Inflammatory macrophage (primary cell): Measurements from ENCODE around the gene ZNF705A.
"Not testable (repeated sequence)": the region's sequence is repeated elsewhere in the genome, so short reads cannot be mapped to it uniquely, and the experiment has no call there.

Experiments
- DNase-seq, 2 donors: peaks; one replicate each; pipeline ENCODE4 v3.0.0-alpha.2; 2020 to 2022

ZNF705A gene

DNA sequence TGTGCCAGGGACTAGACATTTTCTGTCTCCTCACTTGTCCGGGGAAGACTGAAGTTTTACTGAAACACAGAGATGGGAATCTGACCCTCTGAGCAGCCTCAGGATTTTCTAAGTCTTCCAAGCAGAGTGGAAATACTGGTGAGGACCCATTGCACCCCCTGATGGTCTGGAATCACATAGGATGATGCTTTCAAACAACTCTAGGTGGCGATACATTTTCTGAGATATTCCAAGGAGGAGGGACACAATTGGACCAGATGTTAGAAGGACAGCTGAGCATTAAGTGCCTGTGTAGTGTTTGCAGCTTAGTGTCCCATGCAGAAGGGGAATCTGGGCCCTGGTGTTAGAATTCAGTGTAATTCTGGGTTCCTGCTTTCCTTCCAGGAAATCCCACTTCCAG is 31.3 kb downstream of the ZNF705A start:
- not testable (repeated sequence) for DNase-seq

- DNase-seq, result peak; percentile 3 to 8
These were observed 41.0 kb downstream of the ZNF705A start for GRCh38 chr12:8197685-8198308.

DNA sequence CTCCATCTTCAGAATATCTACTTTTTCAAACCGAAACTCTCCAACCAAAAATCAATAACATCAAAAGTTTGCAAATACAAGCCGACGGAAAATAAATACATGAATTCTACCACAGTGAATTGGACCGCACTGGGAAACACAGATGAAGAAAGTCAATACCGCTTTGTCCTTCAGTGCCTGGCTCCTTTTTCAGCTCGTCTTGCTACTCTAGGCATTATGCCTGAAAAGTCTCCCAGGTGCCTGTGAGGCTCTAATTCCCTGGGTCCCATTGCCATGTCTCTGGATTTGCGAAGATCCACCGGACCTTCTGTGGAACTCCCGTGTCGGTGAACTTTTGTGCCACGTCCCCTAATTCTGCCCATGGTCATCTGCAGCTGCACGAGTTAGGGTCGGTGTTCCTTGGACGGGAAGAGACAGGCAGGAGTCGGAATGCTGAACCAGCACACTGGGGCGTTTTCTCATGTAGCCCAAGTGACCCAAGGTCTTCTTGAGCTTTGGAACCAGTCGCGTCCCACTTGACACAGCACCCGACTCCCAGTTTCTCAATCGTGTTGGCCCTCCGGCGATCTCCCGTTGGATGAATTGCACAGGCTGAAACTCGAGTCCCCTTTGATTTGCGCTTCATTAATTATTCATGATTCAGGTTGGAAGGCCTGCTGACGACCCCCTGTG is 62.0 kb downstream of the ZNF705A start:
- DNase-seq, result not testable (repeated sequence)

DNA sequence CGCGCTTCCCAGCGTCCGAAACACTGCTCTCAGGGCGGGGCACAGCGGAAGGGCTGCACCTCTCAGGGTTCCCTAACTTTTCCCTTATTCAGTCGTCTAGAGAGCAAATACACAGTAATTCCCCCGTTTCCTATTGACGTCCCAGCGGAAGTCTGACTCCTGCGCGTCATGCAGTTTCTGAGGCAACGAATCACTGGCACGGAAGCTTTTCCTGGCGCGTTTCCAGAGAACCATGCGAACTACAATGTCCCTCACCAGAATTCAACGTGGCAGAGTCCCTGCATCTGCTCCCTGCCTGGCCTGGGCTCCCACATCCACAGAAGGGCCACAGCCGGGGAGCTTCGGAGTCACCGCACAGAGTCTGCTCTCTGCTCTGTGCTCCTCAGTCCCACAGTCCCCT is 64.6 kb downstream of the ZNF705A start:
- DNase-seq, result not testable (repeated sequence)

GRCh38 chr12:8221844-8222243 is 65.0 kb downstream of the ZNF705A start:
- DNase-seq, result not testable (repeated sequence)

- DNase-seq, result not testable (repeated sequence)
These were observed 65.5 kb downstream of the ZNF705A start for GRCh38 chr12:8222303-8222702.

GRCh38 chr12:8223646-8224045 is 66.8 kb downstream of the ZNF705A start:
- DNase-seq, result not testable (repeated sequence)

GRCh38 chr12:8224782-8225181 is 68.0 kb downstream of the ZNF705A start:
- DNase-seq, result not testable (repeated sequence)

DNA sequence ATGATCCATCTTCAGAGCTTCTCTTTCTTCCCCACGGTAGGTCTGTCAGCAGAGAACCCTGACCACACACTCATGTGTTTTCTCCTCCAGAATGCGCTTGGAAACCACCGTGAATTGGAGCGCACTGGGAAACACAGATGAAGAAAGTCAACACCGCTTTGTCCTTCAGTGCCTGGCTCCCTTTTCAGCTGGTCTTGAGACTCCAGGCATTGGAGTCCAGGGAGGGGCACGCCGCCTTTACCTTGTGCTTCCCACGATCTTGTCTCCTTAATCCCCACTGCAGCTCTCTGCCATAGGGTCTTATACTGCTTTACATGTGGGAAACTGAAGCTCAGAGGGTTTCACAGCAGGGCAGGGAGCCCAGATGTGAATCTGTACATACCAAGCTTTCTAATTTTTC is 69.5 kb downstream of the ZNF705A start:
- no peak for DNase-seq

GRCh38 chr12:8226992-8227731 is 70.3 kb downstream of the ZNF705A start, which contains the start of gene FAM90A1:
Gene FAM90A1 (minus strand): TSS chr12:8227618. CDS start chr12:8224832, 2,786 bp downstream.
- not testable (repeated sequence) for DNase-seq

GRCh38 chr12:8227732-8228077 is 70.9 kb downstream of the ZNF705A start:
- DNase-seq, result not testable (repeated sequence)

GRCh38 chr12:8228607-8229006 is 71.8 kb downstream of the ZNF705A start:
- DNase-seq, result not testable (repeated sequence)

- not testable (repeated sequence) for DNase-seq
These were observed 72.7 kb downstream of the ZNF705A start for GRCh38 chr12:8229486-8229885.
